Vagina (tissue), 2 donors: Measurements from ENCODE around the gene WDFY2.

Experiments
- CTCF ChIP-seq, 3 experiments: fragments of 450-650 bp in 2 of 3; fragments of 200-600 bp in 1 of 3; sonication (generic) in 1 of 3; IDR thresholded peaks; one replicate each; pipeline ENCODE4 v1.5.1; 2017 to 2019; ENCODE audit warnings: antibody characterized with exemption in 3 of 3, mild to moderate bottlenecking in 2 of 3, moderate library complexity in 2 of 3
- POLR2A ChIP-seq, 2 donors: fragments of 450-650 bp; IDR thresholded peaks; one replicate each; pipeline ENCODE4 v1.6.1; 2017; ENCODE audit warnings: antibody characterized with exemption in 2 of 2, mild to moderate bottlenecking in 2 of 2, moderate library complexity in 2 of 2
- POLR2AphosphoS5 ChIP-seq, 2 donors: sonication (generic); formaldehyde crosslinking; IDR thresholded peaks; one replicate each; pipeline ENCODE4 v1.9.0; 2017; ENCODE audit warnings: antibody characterized with exemption in 2 of 2, mild to moderate bottlenecking in 2 of 2, low read depth in 1 of 2; ENCODE audit not compliant: insufficient read depth in 1 of 2

- no peak for TF ChIP-seq CTCF (IDR thresholded peaks at IDR 0.05)
- peak; percentile 91 to 98 for TF ChIP-seq POLR2AphosphoS5 (IDR thresholded peaks at IDR 0.05; ENCODE audit: insufficient read depth in 1 of 2, low read depth in 1 of 2)
- TF ChIP-seq POLR2A (IDR thresholded peaks at IDR 0.05), result peak; percentile 69 to 91
Observed at GRCh38 chr13:51583875-51584730, at the start of gene WDFY2.
